A549 (cell line): ENCODE results near the gene KCNMA1. TPM values are rescaled to one million over a fixed set of nuclear protein-coding genes. Genes with fewer than 3 reads are reported as not detected.

Experiments used
- ATAC-seq, 2 experiments: fragments of 200-7000 bp in 1 of 2; fragments of >200 bp in 1 of 2; cut with Nextera tagmentation in 1 of 2; cut with Tn5 transposase in 1 of 2; 3 replicates each; pipeline versions ENCODE4 v1.8.0 to v1.9.1; 2018 to 2020; ENCODE audit warnings: mild to moderate bottlenecking in 1 of 2, moderate library complexity in 1 of 2
- CTCF ChIA-PET: fragments of 300-600 bp; sonication (Branson Sonifier 250); formaldehyde crosslinking; extraction: SDS; loops from one replicate; lab custom pipeline; 2021; ENCODE audit warnings: antibody characterized with exemption, inconsistent platforms; lab: Yijun Ruan, JAX
- POLR2A ChIA-PET: fragments of 350-600 bp; formaldehyde crosslinking; extraction: SDS; loops from one replicate; lab custom pipeline; 2021; ENCODE audit warnings: antibody characterized with exemption, inconsistent platforms; lab: Yijun Ruan, JAX
- DNase-seq, 2 experiments: peaks; one replicate each; pipeline versions ENCODE4 v3.0.0 to v3.0.0-alpha.2; 2011 to 2016; ENCODE audit warnings: low read depth in 1 of 2, low spot score in 1 of 2
- FAIRE-seq: peaks from 2 replicates; lab custom pipeline; 2011; peaks lifted over from hg19 to GRCh38; lab: Jason Lieb, UNC
- H3K27ac ChIP-seq, 2 experiments: fragments of >200 bp; sonication (Bioruptor Twin); formaldehyde crosslinking; 3 replicates each; pipeline ENCODE4 v1.5.1; 2016 to 2017
- H3K4me1 ChIP-seq: fragments of >200 bp; sonication (Bioruptor Twin); formaldehyde crosslinking; 3 replicates; pipeline ENCODE4 v1.6.1; 2016
- H3K4me2 ChIP-seq: fragments of >200 bp; sonication (Bioruptor Twin); formaldehyde crosslinking; 3 replicates; pipeline ENCODE4 v1.6.1; 2016
- H3K4me3 ChIP-seq: fragments of >200 bp; sonication (Bioruptor Twin); formaldehyde crosslinking; 3 replicates; pipeline ENCODE4 v1.5.1; 2016
- H3K9me3 ChIP-seq: fragments of >200 bp; sonication (Bioruptor Twin); formaldehyde crosslinking; 3 replicates; pipeline ENCODE4 v1.6.1; 2016
- CBX2 ChIP-seq: fragments of 200-600 bp; sonication (generic); IDR thresholded peaks from 2 replicates; pipeline ENCODE4 v1.6.1; 2016; ENCODE audit warnings: low read depth, mild to moderate bottlenecking, borderline replicate concordance
- CBX8 ChIP-seq: fragments of 200-600 bp; sonication (generic); IDR thresholded peaks from 2 replicates; pipeline ENCODE4 v1.6.1; 2016
- CHD4 ChIP-seq: fragments of 200-600 bp; sonication (generic); IDR thresholded peaks from 2 replicates; pipeline ENCODE4 v1.6.1; 2016; ENCODE audit warnings: antibody characterized with exemption, mild to moderate bottlenecking, borderline replicate concordance
- EHMT2 ChIP-seq: fragments of 200-600 bp; sonication (generic); IDR thresholded peaks from 2 replicates; pipeline ENCODE4 v1.6.1; 2016; ENCODE audit warnings: antibody characterized with exemption, low read depth, mild to moderate bottlenecking, moderate library complexity
- EP300 ChIP-seq, 2 experiments: fragments of >200 bp; sonication (Bioruptor Twin); formaldehyde crosslinking; IDR thresholded peaks; 2 replicates in 1 of 2; 3 replicates in 1 of 2; pipeline ENCODE4 v1.6.1; 2016 to 2017
- ESRRA ChIP-seq: fragments of 150-350 bp; IDR thresholded peaks from 2 replicates; pipeline ENCODE4 v1.6.1; 2014; ENCODE audit warnings: mild to moderate bottlenecking, low read length, borderline replicate concordance
- GATA3 ChIP-seq: IDR thresholded peaks from 2 replicates; pipeline ENCODE4 v1.6.1; 2012; ENCODE audit warnings: borderline replicate concordance
- HEYL ChIP-seq: fragments of 250-450 bp; sonication (Bioruptor Pico); IDR thresholded peaks from 2 replicates; pipeline ENCODE4 v1.8.0; 2021; ENCODE audit warnings: mild to moderate bottlenecking, moderate library complexity
- HOXB13 ChIP-seq: fragments of 250-450 bp; sonication (Bioruptor Pico); IDR thresholded peaks from 2 replicates; pipeline ENCODE4 v1.5.0; 2020; ENCODE audit warnings: low read depth, mild to moderate bottlenecking, moderate library complexity
- JUN ChIP-seq, 2 experiments: fragments of >200 bp; sonication (Bioruptor Twin); formaldehyde crosslinking; IDR thresholded peaks; 2 replicates in 1 of 2; 3 replicates in 1 of 2; pipeline ENCODE4 v1.6.1; 2016 to 2017
- KDM1A ChIP-seq: fragments of 200-600 bp; sonication (generic); IDR thresholded peaks from 2 replicates; pipeline ENCODE4 v1.6.1; 2016; ENCODE audit warnings: low read depth, mild to moderate bottlenecking
- KDM5A ChIP-seq: fragments of 200-600 bp; sonication (generic); IDR thresholded peaks from 2 replicates; pipeline ENCODE4 v1.6.1; 2016; ENCODE audit warnings: antibody characterized with exemption, mild to moderate bottlenecking
- MAZ ChIP-seq: fragments of 150-350 bp; IDR thresholded peaks from 2 replicates; pipeline ENCODE4 v1.6.1; 2014; ENCODE audit warnings: antibody characterized with exemption, low read depth, low read length, borderline replicate concordance
- PHF8 ChIP-seq: fragments of 200-600 bp; sonication (generic); IDR thresholded peaks from 2 replicates; pipeline ENCODE4 v1.6.1; 2016; ENCODE audit warnings: low read depth, mild to moderate bottlenecking, antibody characterized with exemption, moderate library complexity, borderline replicate concordance
- POLR2AphosphoS2 ChIP-seq: conservative IDR thresholded peaks from 2 replicates; pipeline ENCODE4 v1.6.1; 2012; ENCODE audit warnings: low read length, improper control_type of control experiment, inconsistent platforms
- RARB ChIP-seq: fragments of 250-450 bp; sonication (Bioruptor Pico); IDR thresholded peaks from 2 replicates; pipeline ENCODE4 v1.8.0; 2021; ENCODE audit warnings: mild to moderate bottlenecking, moderate library complexity
- RCOR1 ChIP-seq: fragments of 150-350 bp; IDR thresholded peaks from 2 replicates; pipeline ENCODE4 v1.6.1; 2014; ENCODE audit warnings: antibody characterized with exemption, low read length, low read depth
- SMC3 ChIP-seq: fragments of >200 bp; sonication (Bioruptor Twin); formaldehyde crosslinking; IDR thresholded peaks from 3 replicates; pipeline ENCODE4 v1.6.1; 2018; ENCODE audit warnings: inconsistent platforms
- WGBS: methylation state at CpG from one replicate; pipeline ENCODE4 v1.1.6; 2017; ENCODE audit errors: missing lambda C conversion rate; 5-methylcytosine and 5-hydroxymethylcytosine counted together
- polyA plus RNA-seq, 4 experiments: library from polyadenylated mRNA; depleted of rRNA in 3 of 4; stranded (reverse); fragments of >200 nt; fragmentation: RNase III in 1 of 4; extraction: RNeasy Plus Mini Kit Qiagen cat#74134 plus additional on column Dnase treatment in 1 of 4; gene quantifications; 2 replicates in 3 of 4; 3 replicates in 1 of 4; pipeline ENCODE4 v1.2.3, GENCODE V29; 2011 to 2017
- TF ChIP-seq, protein P1 (sequence below): fragments of 250-450 bp; sonication (Bioruptor Pico); IDR thresholded peaks from 2 replicates; pipeline ENCODE4 v1.5.0; 2020; ENCODE audit warnings: low read depth, mild to moderate bottlenecking, moderate library complexity

The KCNMA1 gene
- polyA plus RNA-seq, 2 of the 4 experiments (the other 2 are of a cell fraction), result 14.9 to 30.6 TPM

- ChIA-PET POLR2A (no interaction called here), CTCF (interaction anchor here (1.4 kb wide), 1 partner anchor 14 kb away, joined by 6 read pairs; no protein-coding TSS in a partner anchor)
- H3K9me3 ChIP-seq, result no peaks in the 10 kb centered on the region
- H3K4me1 ChIP-seq, result peaks cover 25% of the 10 kb centered on the region
- H3K27ac ChIP-seq, result 0 out of 6 replicates have a peak overlapping the region, but pooled peaks of 1 of the 2 experiments have one; percentile 24
- no peak overlapping the region for H3K4me2 ChIP-seq
- H3K4me3 ChIP-seq, result no peak overlapping the region
- FAIRE-seq, result no peak
- no peak for DNase-seq
- TF ChIP-seq KDM1A (no peak), HOXB13 (CRISPR knock-in tag) (no peak), CBX8 (no peak), GATA3 (no peak)
- WGBS, result 83% methylated on average over 2 of the region's 2 CpGs
- no peak for ATAC-seq
Measured at GRCh38 chr10:77537071-77537470, 100.5 kb downstream of the KCNMA1 start.

DNA sequence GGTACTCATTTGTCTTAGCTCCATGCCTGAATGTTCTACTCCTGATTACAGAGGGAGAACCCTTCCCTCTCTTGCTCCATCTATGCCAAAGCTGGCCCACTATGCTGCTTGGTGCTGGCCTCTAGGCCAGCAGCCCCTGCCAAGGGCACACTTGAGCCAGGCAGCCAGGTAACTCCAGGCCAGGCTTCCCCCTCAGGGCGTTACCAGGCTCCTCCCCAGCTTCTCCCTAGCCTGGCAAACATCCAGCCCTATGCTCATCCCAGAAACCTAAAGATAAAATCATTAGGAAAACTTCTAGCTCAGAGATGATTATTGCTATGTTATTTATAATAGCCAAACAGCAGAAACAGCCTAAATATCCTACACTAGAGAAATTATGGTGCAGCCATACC lies 103.7 kb downstream of the KCNMA1 start:
- H3K4me3 ChIP-seq, result no peak overlapping the region
- TF ChIP-seq PHF8, result no peak
- TF ChIP-seq, protein P1, sequence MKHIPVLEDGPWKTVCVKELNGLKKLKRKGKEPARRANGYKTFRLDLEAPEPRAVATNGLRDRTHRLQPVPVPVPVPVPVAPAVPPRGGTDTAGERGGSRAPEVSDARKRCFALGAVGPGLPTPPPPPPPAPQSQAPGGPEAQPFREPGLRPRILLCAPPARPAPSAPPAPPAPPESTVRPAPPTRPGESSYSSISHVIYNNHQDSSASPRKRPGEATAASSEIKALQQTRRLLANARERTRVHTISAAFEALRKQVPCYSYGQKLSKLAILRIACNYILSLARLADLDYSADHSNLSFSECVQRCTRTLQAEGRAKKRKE, result no peak
- TF ChIP-seq JUN (IDR thresholded peaks at IDR 0.05), result no peak
- no peak for TF ChIP-seq CHD4
- no peak for TF ChIP-seq CBX2
- TF ChIP-seq GATA3, result 0 out of 2 replicates have a peak, but pooled peaks have one; percentile 19
- TF ChIP-seq EP300 (IDR thresholded peaks at IDR 0.05), result no peak
- ChIA-PET CTCF (interaction anchor here (0.7 to 1.2 kb wide), 3 partner anchors 10 to 111 kb away, joined by 3 to 4 read pairs (median 3); no protein-coding TSS in a partner anchor), POLR2A (no interaction called here)
- 20% methylated on average over 1 of the region's 1 CpG for WGBS
- no peak for FAIRE-seq
- peaks cover 48% of the 10 kb centered on the region for H3K4me1 ChIP-seq
- ATAC-seq, result peak in 1 of 2 experiments; percentile 13; a peak in 2 of 6 replicates
- H3K27ac ChIP-seq, result peak overlapping the region; percentile 85 to 89
- H3K4me2 ChIP-seq, result peak overlapping the region; percentile 78
- peak in 1 of 2 experiments; percentile 25 for DNase-seq
- no peaks in the 10 kb centered on the region for H3K9me3 ChIP-seq

GRCh38 chr10:77533146-77533886 lies 104.3 kb downstream of the KCNMA1 start:
- no peak for TF ChIP-seq EHMT2
- TF ChIP-seq GATA3, result peak; percentile 36; the same call in 1 of the 2 replicates
- TF ChIP-seq, all 56 proteins: peak for 1
- Histone ChIP-seq H3K27ac (peak overlapping the region; percentile 85 to 89), H3K4me2 (peak overlapping the region; percentile 78), H3K4me3 (no peak overlapping the region), H3K4me1 (peaks cover 48% of the 10 kb centered on the region), H3K9me3 (no peaks in the 10 kb centered on the region)
- FAIRE-seq, result no peak
- ChIA-PET POLR2A (no interaction called here), CTCF (interaction anchor here (1.0 to 1.2 kb wide), 2 partner anchors 10 to 108 kb away, joined by 3 to 4 read pairs; no protein-coding TSS in a partner anchor)
- 17% methylated on average over 6 of the region's 6 CpGs for WGBS
- ATAC-seq, result peak; percentile 37 to 51; a peak in 5 of 6 replicates
- peak; percentile 29 to 30 for DNase-seq

DNA sequence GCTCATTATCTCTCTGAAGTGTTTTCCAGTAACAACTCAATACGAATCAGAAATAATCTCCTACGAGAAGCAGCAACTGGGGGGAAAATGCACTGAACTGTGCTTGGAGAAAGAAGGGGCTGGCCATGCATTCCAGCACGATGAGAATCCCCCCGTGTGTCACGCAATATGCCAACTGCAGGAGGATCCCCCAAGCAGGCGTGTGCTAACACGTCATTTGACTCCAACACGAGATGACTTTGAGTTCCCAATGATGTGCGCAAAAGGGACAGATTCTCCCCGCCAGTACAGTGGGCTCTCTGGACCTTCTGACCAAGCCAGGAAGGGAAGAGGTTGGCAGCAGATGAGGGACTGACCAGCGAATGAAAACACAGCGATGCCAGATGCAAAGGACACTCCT lies 105.5 kb downstream of the KCNMA1 start:
- ChIA-PET POLR2A (no interaction called here), CTCF (interaction anchor here (1.0 to 2.3 kb wide), 8 partner anchors 9 to 366 kb away, joined by 3 to 9 read pairs (median 4); no protein-coding TSS in a partner anchor)
- TF ChIP-seq POLR2AphosphoS2 (no peak), SMC3 (no peak), ESRRA (no peak), RARB (no peak), KDM5A (no peak), MAZ (no peak), RCOR1 (no peak), HEYL (no peak)
- peak overlapping the region; percentile 78 for H3K4me2 ChIP-seq
- H3K9me3 ChIP-seq, result no peaks in the 10 kb centered on the region
- H3K4me3 ChIP-seq, result no peak overlapping the region
- 85% methylated on average over 12 of the region's 12 CpGs for WGBS
- DNase-seq, result no peak
- no peak for FAIRE-seq
- peaks cover 50% of the 10 kb centered on the region for H3K4me1 ChIP-seq
- peak overlapping the region; percentile 85 to 89 for H3K27ac ChIP-seq
- no peak for ATAC-seq
